Activated CD4-positive, alpha-beta memory T cell treated with anti-CD3 and anti-CD28 coated beads, Interleukin-2, amount 10 ng/mL, durations not matched to agents 7 days and 5 days (primary cell): ENCODE data around the gene PAQR5. TPM values are rescaled to one million over a fixed set of nuclear protein-coding genes. Genes with fewer than 3 reads are reported as not detected.

ENCODE experiments used
- CTCF ChIA-PET: fragments of 350-600 bp; sonication (Branson Sonifier 250); formaldehyde crosslinking; loops from one replicate; lab custom pipeline; 2021; ENCODE audit warnings: antibody characterized with exemption, inconsistent platforms; lab: Charles Lee
- POLR2A ChIA-PET: fragments of 350-600 bp; sonication (Branson Sonifier 250); formaldehyde crosslinking; loops from one replicate; lab custom pipeline; 2021; ENCODE audit warnings: antibody characterized with exemption; lab: Charles Lee
- DNase-seq: peaks from one replicate; pipeline ENCODE4 v3.0.0-alpha.2; 2020
- H3K27ac Mint-ChIP-seq: one replicate; pipeline ENCODE4 v1.8.0; 2021; ENCODE audit warnings: mild to moderate bottlenecking, mixed read lengths
- H3K27me3 Mint-ChIP-seq: one replicate; pipeline ENCODE4 v1.8.0; 2021; ENCODE audit warnings: mixed read lengths
- H3K36me3 Mint-ChIP-seq: one replicate; pipeline ENCODE4 v1.8.0; 2021; ENCODE audit warnings: low read depth, mixed read lengths
- H3K4me1 Mint-ChIP-seq: one replicate; pipeline ENCODE4 v1.8.0; 2021; ENCODE audit warnings: mixed read lengths
- H3K4me3 Mint-ChIP-seq: one replicate; pipeline ENCODE4 v1.8.0; 2021; ENCODE audit warnings: mild to moderate bottlenecking, mixed read lengths
- H3K9me3 Mint-ChIP-seq: one replicate; pipeline ENCODE4 v1.8.0; 2021; ENCODE audit warnings: mixed read lengths
- total RNA-seq, 2 experiments: library from RNA; stranded (reverse); gene quantifications; one replicate each; pipeline ENCODE4 v1.2.3, GENCODE V29; 2021

PAQR5 gene, protein sequence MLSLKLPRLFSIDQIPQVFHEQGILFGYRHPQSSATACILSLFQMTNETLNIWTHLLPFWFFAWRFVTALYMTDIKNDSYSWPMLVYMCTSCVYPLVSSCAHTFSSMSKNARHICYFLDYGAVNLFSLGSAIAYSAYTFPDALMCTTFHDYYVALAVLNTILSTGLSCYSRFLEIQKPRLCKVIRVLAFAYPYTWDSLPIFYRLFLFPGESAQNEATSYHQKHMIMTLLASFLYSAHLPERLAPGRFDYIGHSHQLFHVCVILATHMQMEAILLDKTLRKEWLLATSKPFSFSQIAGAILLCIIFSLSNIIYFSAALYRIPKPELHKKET
- total RNA-seq, result not detected

DNA sequence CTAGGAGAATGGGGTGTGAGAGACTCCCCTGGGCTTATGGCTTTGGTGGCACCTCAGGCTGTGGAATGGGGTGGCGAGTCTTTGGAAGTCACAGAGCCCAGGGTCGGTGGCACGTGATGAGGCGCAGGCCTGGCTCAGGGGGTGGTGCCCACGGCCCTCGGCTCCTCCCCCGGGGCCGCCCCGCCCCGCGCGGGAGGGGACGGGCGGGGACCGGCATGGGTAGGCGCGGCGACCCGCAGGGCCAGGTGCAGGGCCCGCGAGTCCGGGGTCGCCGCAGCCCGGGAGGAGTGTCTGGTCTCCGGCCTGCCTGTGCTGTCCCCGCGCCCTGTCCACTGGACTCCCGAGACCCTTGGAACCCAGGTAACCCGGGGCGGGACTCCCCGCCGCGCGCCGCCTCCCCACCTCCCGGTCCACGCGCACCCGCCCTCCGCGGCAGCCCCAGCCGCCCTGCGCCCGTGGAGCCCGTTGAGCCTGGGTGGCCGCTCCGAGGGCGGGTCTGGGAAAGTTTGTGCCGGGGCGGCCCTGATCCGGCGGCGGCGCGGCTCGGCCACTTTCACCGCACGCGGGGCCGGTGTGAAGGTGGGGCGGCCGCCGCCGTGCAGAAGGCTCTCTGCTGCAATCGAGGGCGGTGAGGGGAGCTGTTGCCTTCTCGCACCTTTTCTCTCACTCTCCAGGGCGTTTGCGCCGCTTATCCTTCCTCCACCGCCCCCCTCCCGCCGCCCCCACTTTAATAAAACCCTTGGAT, at the start of gene PAQR5:
PAQR5 (plus strand) TSS at position 216 of the 745 bp plus-strand sequence. CDS start 61,169 bp downstream, outside the sequence.
- no peak within 1 kb of the TSS for H3K27ac Mint-ChIP-seq
- no peak for DNase-seq
- H3K9me3 Mint-ChIP-seq, result no peaks in the 10 kb centered on the region
- no peak within 1 kb of the TSS for H3K4me3 Mint-ChIP-seq
- ChIA-PET POLR2A (no interaction called here), CTCF (no interaction called here)
- H3K4me1 Mint-ChIP-seq, result no peaks in the 10 kb centered on the region
- H3K27me3 Mint-ChIP-seq, result peaks cover 49% of the 10 kb centered on the region
- no peaks in the 10 kb centered on the region for H3K36me3 Mint-ChIP-seq

DNA sequence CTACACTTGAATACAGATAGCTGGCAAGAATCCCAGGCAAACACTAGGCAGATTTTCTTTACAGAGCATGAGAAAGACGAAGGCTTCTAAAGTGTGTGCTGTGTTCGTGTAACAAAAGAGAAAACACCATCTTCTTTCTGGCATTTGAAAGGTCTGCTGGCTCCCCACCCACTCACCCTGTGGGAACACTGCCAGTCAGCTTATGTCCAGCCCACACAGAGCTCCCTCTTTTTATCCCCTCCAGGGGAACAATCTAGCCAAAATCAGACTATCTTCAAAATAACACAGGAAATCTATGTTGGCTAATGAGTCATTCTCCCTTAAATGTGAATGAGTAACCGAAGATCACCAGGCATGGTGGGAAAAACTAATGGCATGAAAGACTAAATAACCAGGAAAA, 45.6 kb upstream of the PAQR5 start:
- H3K27me3 Mint-ChIP-seq, result no peaks in the 10 kb centered on the region
- ChIA-PET CTCF (no interaction called here), POLR2A (no interaction called here)
- no peaks in the 10 kb centered on the region for H3K4me1 Mint-ChIP-seq
- no peak overlapping the region for H3K27ac Mint-ChIP-seq
- no peak overlapping the region for H3K4me3 Mint-ChIP-seq
- no peaks in the 10 kb centered on the region for H3K36me3 Mint-ChIP-seq
- no peaks in the 10 kb centered on the region for H3K9me3 Mint-ChIP-seq
- DNase-seq, result no peak

DNA sequence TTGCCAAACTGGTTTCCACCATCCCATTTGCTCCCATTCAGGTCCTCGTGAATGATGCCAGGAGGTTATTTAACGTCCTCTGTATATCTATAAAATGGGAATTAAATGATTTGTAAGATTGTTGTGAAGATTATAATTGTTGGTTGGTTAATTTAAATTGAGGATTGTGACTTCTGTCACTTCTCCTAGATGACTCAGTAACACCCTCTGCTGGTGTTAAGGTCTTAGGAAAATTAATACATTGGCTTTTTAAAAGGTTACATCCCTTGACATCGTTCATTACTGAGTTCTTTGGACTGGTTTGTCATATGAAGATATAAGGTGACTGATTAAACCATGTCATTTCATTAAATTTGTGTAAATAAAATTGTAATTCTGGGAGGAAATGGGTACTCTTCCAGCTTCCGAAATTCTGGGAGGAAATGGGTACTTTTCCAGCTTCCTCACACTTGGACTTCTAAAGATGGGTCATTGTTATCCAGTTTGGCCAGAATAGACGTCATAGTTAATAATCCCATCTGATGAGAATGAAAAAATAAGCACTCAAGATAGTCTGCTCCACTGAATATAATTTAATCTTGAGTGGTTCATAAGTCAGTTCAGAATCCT, 33.3 kb upstream of the PAQR5 start:
- CTCF ChIA-PET, result interaction anchor here (1.3 to 1.4 kb wide), 2 partner anchors 206 to 212 kb away, joined by 5 to 8 read pairs; no protein-coding TSS in a partner anchor
- H3K27me3 Mint-ChIP-seq, result no peaks in the 10 kb centered on the region
- no peak overlapping the region for H3K27ac Mint-ChIP-seq
- H3K36me3 Mint-ChIP-seq, result no peaks in the 10 kb centered on the region
- H3K4me3 Mint-ChIP-seq, result no peak overlapping the region
- POLR2A ChIA-PET, result no interaction called here
- H3K9me3 Mint-ChIP-seq, result no peaks in the 10 kb centered on the region
- no peak for DNase-seq
- H3K4me1 Mint-ChIP-seq, result no peaks in the 10 kb centered on the region

- Mint-ChIP-seq H3K36me3 (no peaks in the 10 kb centered on the region), H3K27ac (no peak overlapping the region), H3K4me1 (no peaks in the 10 kb centered on the region), H3K9me3 (no peaks in the 10 kb centered on the region), H3K4me3 (no peak overlapping the region), H3K27me3 (peaks cover 3% of the 10 kb centered on the region)
- ChIA-PET CTCF (no interaction called here), POLR2A (no interaction called here)
- no peak for DNase-seq
Observed at GRCh38 chr15:69271217-69271616, 27.5 kb upstream of the PAQR5 start.

GRCh38 chr15:69272139-69272538, 26.6 kb upstream of the PAQR5 start:
- H3K4me3 Mint-ChIP-seq, result no peak overlapping the region
- no peak for DNase-seq
- H3K4me1 Mint-ChIP-seq, result no peaks in the 10 kb centered on the region
- peaks cover 3% of the 10 kb centered on the region for H3K27me3 Mint-ChIP-seq
- H3K27ac Mint-ChIP-seq, result no peak overlapping the region
- H3K9me3 Mint-ChIP-seq, result no peaks in the 10 kb centered on the region
- ChIA-PET POLR2A (no interaction called here), CTCF (no interaction called here)
- no peaks in the 10 kb centered on the region for H3K36me3 Mint-ChIP-seq

- POLR2A ChIA-PET, result no interaction called here
- H3K4me1 Mint-ChIP-seq, result no peaks in the 10 kb centered on the region
- CTCF ChIA-PET, result no interaction called here
- H3K27ac Mint-ChIP-seq, result no peak overlapping the region
- H3K9me3 Mint-ChIP-seq, result no peaks in the 10 kb centered on the region
- no peak overlapping the region for H3K4me3 Mint-ChIP-seq
- H3K27me3 Mint-ChIP-seq, result peaks cover 3% of the 10 kb centered on the region
- no peak for DNase-seq
- H3K36me3 Mint-ChIP-seq, result no peaks in the 10 kb centered on the region
Observed at GRCh38 chr15:69272891-69273290, 25.8 kb upstream of the PAQR5 start.

DNA sequence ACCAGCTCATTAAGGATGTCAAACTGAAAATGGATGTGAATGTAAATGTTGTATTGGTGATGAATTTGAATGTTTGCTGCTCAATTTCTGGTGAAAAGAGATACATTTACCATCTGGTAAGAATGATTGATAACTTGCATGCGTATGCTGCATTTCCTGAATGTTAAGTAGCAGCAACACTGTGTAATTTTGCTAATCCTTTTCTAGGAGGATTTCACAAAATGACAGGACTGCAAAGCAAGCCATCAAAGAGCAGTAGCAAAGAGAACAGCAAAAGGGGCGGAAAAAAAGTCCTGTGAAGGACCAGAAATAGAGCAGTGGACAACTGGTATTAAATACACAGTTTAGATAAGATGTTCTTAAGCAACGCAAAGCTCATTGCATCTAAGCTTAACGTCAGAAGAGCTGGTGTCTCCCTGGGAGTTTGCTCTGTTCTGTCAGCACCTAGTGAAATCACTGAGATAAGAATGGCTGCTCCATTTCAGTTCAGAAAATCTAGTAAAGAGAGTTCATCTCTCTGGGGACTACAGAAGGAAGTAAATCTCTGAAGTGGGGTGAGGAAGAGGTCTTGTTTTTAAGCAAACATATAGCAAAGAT, 23.5 kb upstream of the PAQR5 start:
- ChIA-PET POLR2A (no interaction called here), CTCF (no interaction called here)
- H3K4me1 Mint-ChIP-seq, result no peaks in the 10 kb centered on the region
- H3K36me3 Mint-ChIP-seq, result no peaks in the 10 kb centered on the region
- no peak overlapping the region for H3K4me3 Mint-ChIP-seq
- no peak overlapping the region for H3K27ac Mint-ChIP-seq
- H3K9me3 Mint-ChIP-seq, result no peaks in the 10 kb centered on the region
- H3K27me3 Mint-ChIP-seq, result peaks cover 3% of the 10 kb centered on the region
- no peak for DNase-seq

DNA sequence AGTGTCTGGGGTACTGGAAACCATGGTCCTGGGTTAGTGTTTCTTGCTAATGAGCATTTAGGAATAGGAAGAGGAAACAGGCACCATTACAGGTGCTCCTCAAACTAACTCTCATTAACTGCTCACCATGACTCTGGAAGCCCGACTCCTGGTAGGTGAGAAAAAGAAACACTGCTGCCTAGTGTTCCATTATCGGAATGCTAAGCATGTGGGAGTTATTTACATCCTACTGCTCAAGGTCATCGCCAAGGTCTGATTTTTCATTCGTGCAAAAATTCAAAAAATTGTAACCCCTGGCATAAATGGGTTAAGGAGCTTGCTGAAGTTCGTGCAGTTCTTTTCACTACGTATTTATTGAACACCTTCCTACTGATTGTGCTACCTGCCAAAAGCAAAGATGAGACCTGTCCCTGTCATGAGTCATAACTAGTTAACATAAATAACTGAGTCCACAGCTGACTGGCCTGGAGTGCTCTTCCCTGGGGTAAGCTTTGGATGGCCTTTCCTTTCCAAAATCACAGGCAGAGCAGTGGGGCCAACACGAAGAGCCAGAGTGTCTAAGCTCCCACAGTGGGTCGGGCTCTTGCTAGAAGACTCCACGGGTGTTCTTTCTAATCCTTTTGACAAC, 22.7 kb upstream of the PAQR5 start:
- Mint-ChIP-seq H3K36me3 (no peaks in the 10 kb centered on the region), H3K4me3 (no peak overlapping the region), H3K27me3 (peaks cover 3% of the 10 kb centered on the region), H3K9me3 (no peaks in the 10 kb centered on the region), H3K4me1 (no peaks in the 10 kb centered on the region), H3K27ac (no peak overlapping the region)
- CTCF ChIA-PET, result no interaction called here
- DNase-seq, result no peak
- POLR2A ChIA-PET, result no interaction called here

DNA sequence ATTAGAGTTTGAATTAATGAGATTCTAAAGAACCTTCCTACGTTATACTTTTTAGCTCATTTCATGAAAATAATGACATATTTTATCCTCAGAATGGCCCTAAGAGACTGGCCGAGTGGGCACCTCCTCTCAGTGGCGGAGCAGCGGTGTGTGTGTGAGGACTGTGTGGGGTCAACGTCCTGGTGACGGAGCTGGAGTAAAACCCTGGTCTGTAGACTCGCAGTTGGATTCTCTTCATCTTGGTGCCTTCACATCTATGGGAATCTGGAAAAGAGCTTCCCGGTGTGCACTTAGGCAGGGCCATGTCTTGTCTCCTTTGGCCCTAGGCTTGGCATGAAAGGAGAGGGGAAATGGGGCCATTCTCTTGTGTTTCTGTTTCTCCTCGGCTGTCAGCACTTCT, 21.4 kb upstream of the PAQR5 start:
- peaks cover 4% of the 10 kb centered on the region for H3K27me3 Mint-ChIP-seq
- H3K4me3 Mint-ChIP-seq, result no peak overlapping the region
- ChIA-PET CTCF (no interaction called here), POLR2A (no interaction called here)
- no peaks in the 10 kb centered on the region for H3K36me3 Mint-ChIP-seq
- no peak overlapping the region for H3K27ac Mint-ChIP-seq
- no peaks in the 10 kb centered on the region for H3K4me1 Mint-ChIP-seq
- H3K9me3 Mint-ChIP-seq, result no peaks in the 10 kb centered on the region
- DNase-seq, result no peak

DNA sequence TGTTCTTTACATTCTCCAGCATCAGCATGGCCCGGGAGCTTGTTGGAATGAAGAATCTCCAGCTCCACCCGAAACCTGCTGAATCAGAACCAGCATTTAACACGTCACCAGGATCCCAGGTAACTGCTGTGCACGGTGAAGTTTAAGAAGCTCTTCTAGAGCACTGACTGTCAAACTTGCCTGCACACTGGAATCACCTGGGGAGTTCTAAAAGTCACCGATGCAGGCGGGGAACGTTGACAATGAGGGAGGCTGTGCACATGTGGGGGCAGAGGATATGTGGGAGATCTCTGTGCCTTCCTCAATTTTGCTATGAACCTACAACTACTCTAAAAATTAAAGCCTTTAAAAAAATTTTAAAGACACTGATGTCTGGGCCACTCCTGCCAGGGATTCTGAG, 19.1 kb upstream of the PAQR5 start:
- ChIA-PET CTCF (no interaction called here), POLR2A (no interaction called here)
- H3K27ac Mint-ChIP-seq, result no peak overlapping the region

DNA sequence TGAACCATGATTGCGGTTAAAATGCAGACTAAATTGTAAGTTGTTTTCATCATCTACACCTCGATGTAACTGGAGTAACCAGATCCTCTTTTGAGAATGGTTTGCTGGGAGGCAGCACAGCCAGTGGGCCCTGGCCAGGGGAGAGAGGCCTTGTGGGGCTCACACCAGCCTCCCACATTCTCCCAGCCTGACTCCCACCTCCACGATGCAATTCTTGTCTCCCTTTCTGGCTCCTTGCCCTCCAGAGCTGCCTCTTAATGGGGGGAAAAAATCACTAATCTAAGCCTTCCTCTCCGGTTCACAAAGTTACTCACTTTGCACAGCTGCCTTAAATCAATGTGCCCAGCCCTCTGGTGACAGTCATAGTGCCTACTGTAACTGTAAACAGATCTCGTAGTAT, 17.9 kb upstream of the PAQR5 start:
- Mint-ChIP-seq H3K27me3 (peaks cover 1% of the 10 kb centered on the region), H3K4me1 (no peaks in the 10 kb centered on the region), H3K9me3 (no peaks in the 10 kb centered on the region), H3K4me3 (no peak overlapping the region), H3K36me3 (no peaks in the 10 kb centered on the region), H3K27ac (no peak overlapping the region)
- DNase-seq, result no peak
- CTCF ChIA-PET, result no interaction called here
- POLR2A ChIA-PET, result no interaction called here

More for the DNA sequence above, 19.1 kb upstream of the PAQR5 start:
- Mint-ChIP-seq H3K27me3 (peaks cover 4% of the 10 kb centered on the region), H3K36me3 (no peaks in the 10 kb centered on the region), H3K4me1 (no peaks in the 10 kb centered on the region), H3K4me3 (no peak overlapping the region), H3K9me3 (no peaks in the 10 kb centered on the region)
- no peak for DNase-seq

GRCh38 chr15:69282104-69282743, 16.5 kb upstream of the PAQR5 start:
- no peak for DNase-seq
- POLR2A ChIA-PET, result no interaction called here
- no peak overlapping the region for H3K27ac Mint-ChIP-seq
- H3K4me3 Mint-ChIP-seq, result no peak overlapping the region
- H3K27me3 Mint-ChIP-seq, result peaks cover 1% of the 10 kb centered on the region
- CTCF ChIA-PET, result no interaction called here
- H3K36me3 Mint-ChIP-seq, result no peaks in the 10 kb centered on the region
- H3K4me1 Mint-ChIP-seq, result no peaks in the 10 kb centered on the region
- H3K9me3 Mint-ChIP-seq, result no peaks in the 10 kb centered on the region
